ENCODE data around the gene GAS6. TPM values are rescaled to one million over a fixed set of nuclear protein-coding genes. Genes with fewer than 3 reads are reported as not detected.

The GAS6 gene
- total RNA-seq, 6 donors from 2014 or later, result 129 to 299 (median 180) TPM

DNA sequence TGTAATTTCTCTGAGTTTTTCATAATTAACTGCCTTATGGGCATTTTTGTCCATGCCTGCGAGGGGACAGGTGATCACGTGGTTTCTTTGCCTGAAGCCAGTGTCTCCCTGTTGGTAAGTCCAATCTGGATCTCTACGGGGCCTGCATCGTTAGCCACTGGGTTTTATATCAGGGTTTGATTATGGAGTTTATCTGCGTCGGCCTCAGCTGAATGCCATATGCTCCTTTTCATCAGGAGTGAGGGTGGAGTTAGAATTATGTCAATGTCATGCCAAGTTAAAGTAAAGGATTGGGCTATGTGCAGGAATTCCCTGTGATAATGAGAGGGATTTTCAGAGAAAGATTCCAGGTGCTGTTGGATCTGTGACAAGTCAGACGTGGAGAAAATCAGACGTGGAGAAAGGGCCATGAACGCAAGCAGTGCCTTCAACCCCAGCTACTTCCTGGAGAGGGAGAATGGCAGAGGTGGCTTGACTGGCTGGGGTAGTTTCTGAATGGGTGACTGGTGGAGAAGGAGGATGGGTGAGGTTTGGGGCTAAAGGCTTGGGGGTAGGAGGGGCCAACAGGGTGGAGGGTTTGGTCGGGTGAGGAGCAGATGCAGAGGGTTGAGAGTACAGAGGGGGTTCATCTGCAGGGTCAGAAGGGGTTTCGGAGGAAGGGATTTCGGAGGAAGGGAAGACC is 80.5 kb downstream of the GAS6 start:
- H3K9me3 ChIP-seq, result no peaks in the 10 kb centered on the region
- H3K36me3 ChIP-seq, result peaks cover 0 to 3% (median 0%) of the 10 kb centered on the region in 4 donors
- WGBS, 2 donors, result 86 to 87% methylated on average over 12 of the region's 12 CpGs
- no peak overlapping the region for H3K4me3 ChIP-seq
- ATAC-seq (ENCODE audit: low FRiP score in 2 of 2), result no peak
- TF ChIP-seq POLR2AphosphoS5 (IDR thresholded peaks at IDR 0.05) (no peak), POLR2A (IDR thresholded peaks at IDR 0.05) (no peak), EP300 (IDR thresholded peaks at IDR 0.05) (no peak)
- TF ChIP-seq, protein P1, sequence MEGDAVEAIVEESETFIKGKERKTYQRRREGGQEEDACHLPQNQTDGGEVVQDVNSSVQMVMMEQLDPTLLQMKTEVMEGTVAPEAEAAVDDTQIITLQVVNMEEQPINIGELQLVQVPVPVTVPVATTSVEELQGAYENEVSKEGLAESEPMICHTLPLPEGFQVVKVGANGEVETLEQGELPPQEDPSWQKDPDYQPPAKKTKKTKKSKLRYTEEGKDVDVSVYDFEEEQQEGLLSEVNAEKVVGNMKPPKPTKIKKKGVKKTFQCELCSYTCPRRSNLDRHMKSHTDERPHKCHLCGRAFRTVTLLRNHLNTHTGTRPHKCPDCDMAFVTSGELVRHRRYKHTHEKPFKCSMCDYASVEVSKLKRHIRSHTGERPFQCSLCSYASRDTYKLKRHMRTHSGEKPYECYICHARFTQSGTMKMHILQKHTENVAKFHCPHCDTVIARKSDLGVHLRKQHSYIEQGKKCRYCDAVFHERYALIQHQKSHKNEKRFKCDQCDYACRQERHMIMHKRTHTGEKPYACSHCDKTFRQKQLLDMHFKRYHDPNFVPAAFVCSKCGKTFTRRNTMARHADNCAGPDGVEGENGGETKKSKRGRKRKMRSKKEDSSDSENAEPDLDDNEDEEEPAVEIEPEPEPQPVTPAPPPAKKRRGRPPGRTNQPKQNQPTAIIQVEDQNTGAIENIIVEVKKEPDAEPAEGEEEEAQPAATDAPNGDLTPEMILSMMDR (IDR thresholded peaks at IDR 0.05), result no peak
- H3K4me1 ChIP-seq, result no peaks in the 10 kb centered on the region
- no peak for DNase-seq
- H3K27ac ChIP-seq, result no peak overlapping the region
- no peaks in the 10 kb centered on the region for H3K27me3 ChIP-seq

DNA sequence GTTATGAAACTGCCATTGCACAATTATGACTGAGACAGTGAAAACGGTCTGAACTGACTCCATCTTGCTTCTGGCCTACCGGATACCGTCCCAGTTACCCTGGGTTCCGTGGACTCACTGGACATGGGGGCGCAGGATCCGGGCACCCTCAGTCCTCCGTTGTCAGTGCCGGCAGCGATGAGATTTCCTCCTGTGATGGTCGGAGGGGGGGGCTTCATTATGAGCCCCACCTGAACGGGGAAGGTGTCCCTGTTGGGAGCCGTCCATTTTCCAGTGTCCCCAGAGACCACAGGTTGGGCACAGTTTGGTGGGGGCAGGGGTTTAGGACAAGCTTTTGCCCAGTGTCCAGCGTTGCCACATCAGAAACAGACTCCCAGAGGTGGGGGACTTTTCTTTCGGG is 81.4 kb downstream of the GAS6 start:
- Histone ChIP-seq H3K4me1 (no peaks in the 10 kb centered on the region), H3K27me3 (no peaks in the 10 kb centered on the region), H3K27ac (no peak overlapping the region), H3K36me3 (peaks cover 0 to 3% (median 0%) of the 10 kb centered on the region in 4 donors), H3K9me3 (no peaks in the 10 kb centered on the region), H3K4me3 (no peak overlapping the region)
- 76 to 78% methylated on average over 12 to 14 of the region's 14 CpGs for WGBS, 2 donors
- TF ChIP-seq EP300 (IDR thresholded peaks at IDR 0.05), result no peak
- no peak for TF ChIP-seq POLR2A (IDR thresholded peaks at IDR 0.05)
- TF ChIP-seq POLR2AphosphoS5 (IDR thresholded peaks at IDR 0.05), result no peak
- TF ChIP-seq, protein P1 (IDR thresholded peaks at IDR 0.05), result no peak
- ATAC-seq (ENCODE audit: low FRiP score in 2 of 2), result no peak
- no peak for DNase-seq

DNA sequence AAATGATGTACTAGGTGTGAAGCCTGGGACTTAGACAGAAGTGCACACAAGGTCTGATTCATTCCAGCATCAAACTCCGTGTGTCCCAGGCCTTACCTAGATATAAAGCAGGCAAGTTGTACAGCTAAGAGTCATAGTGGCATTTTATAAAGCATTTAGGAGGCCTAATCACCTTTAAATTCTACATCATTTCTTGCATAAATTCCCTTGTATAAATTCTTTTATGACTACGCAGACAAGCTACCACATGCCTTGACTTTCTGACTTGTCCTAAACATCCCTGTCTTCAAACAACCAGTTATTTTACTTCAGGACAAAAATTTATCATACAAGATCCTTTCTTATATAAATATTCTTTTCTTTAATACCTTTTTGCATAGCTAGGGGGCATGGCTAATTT is 82.3 kb downstream of the GAS6 start:
- no peaks in the 10 kb centered on the region for H3K9me3 ChIP-seq
- no peak overlapping the region for H3K27ac ChIP-seq
- H3K27me3 ChIP-seq, result no peaks in the 10 kb centered on the region
- peaks cover 0 to 3% (median 0%) of the 10 kb centered on the region in 4 donors for H3K36me3 ChIP-seq
- ATAC-seq (ENCODE audit: low FRiP score in 2 of 2) (no peak), DNase-seq (no peak)
- H3K4me1 ChIP-seq, result no peaks in the 10 kb centered on the region
- WGBS, 2 donors, result 79 to 90% methylated on average over 2 of the region's 2 CpGs
- H3K4me3 ChIP-seq, result no peak overlapping the region
- TF ChIP-seq, protein P1 (IDR thresholded peaks at IDR 0.05), result no peak
- TF ChIP-seq EP300 (IDR thresholded peaks at IDR 0.05), result no peak
- TF ChIP-seq POLR2A (IDR thresholded peaks at IDR 0.05), result no peak
- no peak for TF ChIP-seq POLR2AphosphoS5 (IDR thresholded peaks at IDR 0.05)

DNA sequence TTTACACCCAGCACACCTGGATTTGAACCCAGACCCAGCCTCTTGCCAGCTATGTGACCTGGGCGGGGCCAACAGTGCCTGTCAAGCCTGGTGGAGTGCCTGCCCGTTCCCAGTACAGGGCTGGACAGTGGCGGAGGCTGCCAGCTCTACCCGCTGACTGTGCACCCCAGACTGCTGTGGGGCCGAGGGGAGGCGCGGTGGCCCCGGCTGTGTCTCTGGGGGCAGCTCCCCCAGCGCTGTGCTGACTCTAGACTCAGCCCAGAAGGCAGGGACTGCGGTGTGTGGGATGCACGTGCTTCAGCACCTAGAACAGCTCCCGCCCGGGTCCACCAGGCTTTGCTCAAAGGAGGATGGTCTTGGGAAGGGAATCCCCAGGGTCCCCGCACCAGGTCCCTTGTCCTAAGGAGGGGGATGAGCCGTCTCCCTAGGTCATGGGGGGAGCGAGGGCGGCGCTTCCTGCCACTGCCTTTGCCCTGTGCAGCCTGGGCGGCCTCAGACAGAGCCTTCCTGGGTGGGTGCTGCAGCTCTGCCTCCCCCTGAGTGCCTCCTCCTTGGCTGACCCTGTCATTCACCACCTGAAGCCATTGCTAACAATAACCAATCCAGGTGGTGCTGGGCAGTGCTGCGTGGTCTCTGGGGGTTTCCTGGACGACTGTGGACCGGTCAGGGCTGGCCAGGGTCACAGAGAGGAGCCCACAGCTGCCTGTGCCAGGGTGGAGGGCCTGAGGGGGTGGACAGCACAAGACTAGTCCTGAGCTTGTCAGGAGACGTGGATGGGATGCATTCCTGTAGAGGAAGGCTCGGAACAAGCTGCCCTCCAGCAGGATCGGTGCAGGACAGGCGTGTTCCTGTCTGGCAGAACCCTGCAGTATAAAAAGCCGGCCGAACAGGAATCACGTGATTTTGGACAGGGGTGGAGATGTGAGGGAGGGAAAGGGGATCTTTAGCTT is 86.3 kb downstream of the GAS6 start:
- DNase-seq, result no peak
- Histone ChIP-seq H3K36me3 (no peaks in the 10 kb centered on the region), H3K27ac (no peak overlapping the region), H3K27me3 (no peaks in the 10 kb centered on the region), H3K4me3 (no peak overlapping the region), H3K9me3 (no peaks in the 10 kb centered on the region), H3K4me1 (peaks cover 0 to 4% (median 2%) of the 10 kb centered on the region in 4 donors)
- ATAC-seq (ENCODE audit: low FRiP score in 2 of 2), result peak; percentile 36 to 57
- no peak for TF ChIP-seq EP300 (IDR thresholded peaks at IDR 0.05)
- no peak for TF ChIP-seq POLR2A (IDR thresholded peaks at IDR 0.05)
- TF ChIP-seq, protein P1 (IDR thresholded peaks at IDR 0.05), result no peak
- TF ChIP-seq POLR2AphosphoS5 (IDR thresholded peaks at IDR 0.05), result no peak
- 45 to 70% methylated on average over 13 to 29 of the region's 29 CpGs for WGBS, 2 donors

Measured in upper lobe of left lung (tissue), 6 donors.